BLaER1 treated with 17β-estradiol and CSF1 and Interleukin-3, amounts not matched to agents 10 nM and 100 nM (cell line): ENCODE results near the gene CNGB1.
"Not testable (repeated sequence)": the region's sequence is repeated elsewhere in the genome, so short reads cannot be mapped to it uniquely, and the experiment has no call there.

Experiments used
- H3K27ac ChIP-seq, 11 experiments: shearing (Covaris generic); formaldehyde crosslinking; 2 replicates each; pipeline ENCODE4 v1.8.1; 2022
- H3K27me3 ChIP-seq, 11 experiments: shearing (Covaris generic); formaldehyde crosslinking; 2 replicates each; pipeline ENCODE4 v1.8.1; 2022
- H3K36me3 ChIP-seq, 11 experiments: shearing (Covaris generic); formaldehyde crosslinking; 2 replicates each; pipeline ENCODE4 v1.8.1; 2022
- H3K4me1 ChIP-seq, 10 experiments: shearing (Covaris generic); formaldehyde crosslinking; 2 replicates each; pipeline ENCODE4 v1.8.1; 2022
- H3K4me2 ChIP-seq, 11 experiments: shearing (Covaris generic); formaldehyde crosslinking; 2 replicates each; pipeline ENCODE4 v1.8.1; 2022
- H3K4me3 ChIP-seq, 10 experiments: shearing (Covaris generic); formaldehyde crosslinking; 2 replicates each; pipeline ENCODE4 v1.8.1; 2022
- H3K9ac ChIP-seq, 11 experiments: shearing (Covaris generic); formaldehyde crosslinking; 2 replicates each; pipeline ENCODE4 v1.8.1; 2022
- H3K9me3 ChIP-seq, 11 experiments: shearing (Covaris generic); formaldehyde crosslinking; replicated peaks in 1 of 11; 2 replicates each; pipeline ENCODE4 v1.8.1; 2022
- H4K20me1 ChIP-seq, 11 experiments: shearing (Covaris generic); formaldehyde crosslinking; 2 replicates each; pipeline ENCODE4 v1.8.1; 2022
- Cebpa-rat ChIP-seq, 11 experiments: shearing (Covaris generic); IDR thresholded peaks; 2 replicates each; pipeline ENCODE4 v1.8.1; 2022

CNGB1 gene

GRCh38 chr16:57846078-57846697 lies 124.7 kb downstream of the CNGB1 start:
- no peaks in the 10 kb centered on the region for H4K20me1 ChIP-seq
- H3K9me3 ChIP-seq, result no peaks in the 10 kb centered on the region
- peak overlapping the region in 4 of 11 experiments; percentile 17 to 37 (median 31); a peak in 4 of 22 replicates for H3K4me2 ChIP-seq
- H3K4me1 ChIP-seq, result peaks cover 0 to 16% (median 6%) of the 10 kb centered on the region in 10 experiments; a peak in 5 of 20 replicates
- H3K27ac ChIP-seq, result no peak overlapping the region
- no peak overlapping the region for H3K4me3 ChIP-seq
- no peak overlapping the region for H3K9ac ChIP-seq
- no peaks in the 10 kb centered on the region for H3K36me3 ChIP-seq
- no peak for TF ChIP-seq Cebpa-rat (IDR thresholded peaks at IDR 0.05)
- H3K27me3 ChIP-seq, result no peaks in the 10 kb centered on the region

GRCh38 chr16:57845115-57845514 lies 125.8 kb downstream of the CNGB1 start:
- Histone ChIP-seq H3K4me1 (peaks cover 0 to 11% (median 6%) of the 10 kb centered on the region in 10 experiments; a peak in 5 of 20 replicates), H3K36me3 (no peaks in the 10 kb centered on the region), H3K4me2 (no peak overlapping the region), H3K4me3 (no peak overlapping the region), H3K27ac (no peak overlapping the region), H4K20me1 (no peaks in the 10 kb centered on the region), H3K9me3 (no peaks in the 10 kb centered on the region), H3K27me3 (no peaks in the 10 kb centered on the region), H3K9ac (no peak overlapping the region)
- TF ChIP-seq Cebpa-rat (IDR thresholded peaks at IDR 0.05), result no peak

GRCh38 chr16:57844416-57845030 lies 126.4 kb downstream of the CNGB1 start:
- H3K9me3 ChIP-seq, result no peaks in the 10 kb centered on the region
- H3K4me1 ChIP-seq, result peaks cover 0 to 11% (median 6%) of the 10 kb centered on the region in 10 experiments; a peak in 5 of 20 replicates
- H3K9ac ChIP-seq, result no peak overlapping the region
- no peak overlapping the region for H3K27ac ChIP-seq
- no peaks in the 10 kb centered on the region for H4K20me1 ChIP-seq
- no peak overlapping the region for H3K4me2 ChIP-seq
- H3K36me3 ChIP-seq, result no peaks in the 10 kb centered on the region
- no peaks in the 10 kb centered on the region for H3K27me3 ChIP-seq
- no peak overlapping the region for H3K4me3 ChIP-seq
- no peak for TF ChIP-seq Cebpa-rat (IDR thresholded peaks at IDR 0.05)

- H3K9ac ChIP-seq, result no peak overlapping the region
- no peaks in the 10 kb centered on the region for H4K20me1 ChIP-seq
- TF ChIP-seq Cebpa-rat (IDR thresholded peaks at IDR 0.05), result no peak
- H3K9me3 ChIP-seq, result no peaks in the 10 kb centered on the region
- no peaks in the 10 kb centered on the region for H3K27me3 ChIP-seq
- H3K27ac ChIP-seq, result no peak overlapping the region
- no peak overlapping the region for H3K4me2 ChIP-seq
- H3K4me1 ChIP-seq, result peaks cover 0 to 11% (median 6%) of the 10 kb centered on the region in 10 experiments; a peak in 5 of 20 replicates
- no peak overlapping the region for H3K4me3 ChIP-seq
- H3K36me3 ChIP-seq, result no peaks in the 10 kb centered on the region
Observed at GRCh38 chr16:57843400-57843799, 127.5 kb downstream of the CNGB1 start.

- Histone ChIP-seq H3K9ac (no peak overlapping the region), H3K27me3 (no peaks in the 10 kb centered on the region), H3K27ac (no peak overlapping the region), H3K4me1 (peaks cover 0 to 11% (median 6%) of the 10 kb centered on the region in 10 experiments; a peak in 6 of 20 replicates), H3K36me3 (no peaks in the 10 kb centered on the region), H3K9me3 (no peaks in the 10 kb centered on the region), H3K4me3 (no peak overlapping the region), H4K20me1 (no peaks in the 10 kb centered on the region), H3K4me2 (no peak overlapping the region)
- no peak for TF ChIP-seq Cebpa-rat (IDR thresholded peaks at IDR 0.05)
Observed at GRCh38 chr16:57842601-57843000, 128.3 kb downstream of the CNGB1 start.

GRCh38 chr16:57840833-57841232 lies 130.1 kb downstream of the CNGB1 start:
- Histone ChIP-seq H3K36me3 (no peaks in the 10 kb centered on the region), H3K4me2 (no peak overlapping the region), H3K9me3 (no peaks in the 10 kb centered on the region), H3K4me3 (no peak overlapping the region), H3K4me1 (peaks cover 0 to 7% (median 1%) of the 10 kb centered on the region in 10 experiments; a peak in 6 of 20 replicates), H4K20me1 (no peaks in the 10 kb centered on the region), H3K27me3 (no peaks in the 10 kb centered on the region), H3K9ac (no peak overlapping the region), H3K27ac (no peak overlapping the region)
- no peak for TF ChIP-seq Cebpa-rat (IDR thresholded peaks at IDR 0.05)

GRCh38 chr16:57838161-57838560 lies 132.8 kb downstream of the CNGB1 start:
- Histone ChIP-seq H3K27ac (no peak overlapping the region), H4K20me1 (no peaks in the 10 kb centered on the region), H3K4me3 (no peak overlapping the region), H3K27me3 (no peaks in the 10 kb centered on the region), H3K9me3 (no peaks in the 10 kb centered on the region), H3K4me1 (peaks cover 0 to 7% (median 0%) of the 10 kb centered on the region in 10 experiments; a peak in 4 of 20 replicates), H3K4me2 (no peak overlapping the region), H3K36me3 (no peaks in the 10 kb centered on the region), H3K9ac (no peak overlapping the region)
- no peak for TF ChIP-seq Cebpa-rat (IDR thresholded peaks at IDR 0.05)

GRCh38 chr16:57837305-57838125 lies 133.4 kb downstream of the CNGB1 start:
- Histone ChIP-seq H3K9ac (no peak overlapping the region), H3K4me3 (no peak overlapping the region), H3K27ac (no peak overlapping the region), H3K4me1 (peaks cover 0 to 7% (median 0%) of the 10 kb centered on the region in 10 experiments; a peak in 4 of 20 replicates), H3K27me3 (no peaks in the 10 kb centered on the region), H3K36me3 (no peaks in the 10 kb centered on the region), H4K20me1 (no peaks in the 10 kb centered on the region), H3K4me2 (peak overlapping the region in 3 of 11 experiments; percentile 18 to 30 (median 22); a peak in 3 of 22 replicates), H3K9me3 (no peaks in the 10 kb centered on the region)
- TF ChIP-seq Cebpa-rat (IDR thresholded peaks at IDR 0.05), result no peak

- H3K9ac ChIP-seq, H3K27ac ChIP-seq: not testable (repeated sequence)
Observed at GRCh38 chr16:57835439-57835838, 135.5 kb downstream of the CNGB1 start.

More at GRCh38 chr16:57835439-57835838, 135.5 kb downstream of the CNGB1 start:
- H3K9me3 ChIP-seq, H3K4me1 ChIP-seq, H3K36me3 ChIP-seq, H3K4me3 ChIP-seq, H3K4me2 ChIP-seq, H4K20me1 ChIP-seq, H3K27me3 ChIP-seq: not testable (repeated sequence)
